Fibroblast of lung (primary cell): Measurements from ENCODE around the gene SNAPC3.

Experiments used
- CTCF ChIP-seq, 2 donors: IDR thresholded peaks in 1 of 2; conservative IDR thresholded peaks in 1 of 2; 1 replicate in 1 of 2; 2 replicates in 1 of 2; pipeline ENCODE4 v1.5.1; 2011 to 2012; ENCODE audit warnings: low read length in 2 of 2, control low read depth in 1 of 2, inconsistent platforms in 1 of 2, low read depth in 1 of 2, mild to moderate bottlenecking in 1 of 2
- EZH2 ChIP-seq: IDR thresholded peaks from 2 replicates; pipeline ENCODE4 v1.5.1; 2012; ENCODE audit warnings: low read length, control low read depth, mild to moderate bottlenecking; ENCODE audit errors: missing control alignments

- no peak for TF ChIP-seq EZH2
- TF ChIP-seq CTCF (conservative IDR thresholded peaks at IDR 0.05 in 1 of 2, IDR thresholded peaks at IDR 0.05 in 1 of 2; ENCODE audit: low read depth in 1 of 2, low read length in 2 of 2), result no peak
Measured at GRCh38 chr9:15417626-15418025, 5.0 kb upstream of the SNAPC3 start.
